A673 (cell line): ENCODE results near the gene FAM241B. TPM values are rescaled to one million over a fixed set of nuclear protein-coding genes. Genes with fewer than 3 reads are reported as not detected.

Experiments used
- BruUV-seq: library from RNA; stranded (reverse); fragments of 400-500 nt; replicated peaks from 2 replicates; lab custom pipeline; 2021; lab: Mats Ljungman, UMichigan
- CTCF ChIA-PET: fragments of 300-600 bp; sonication (Branson Sonifier 250); formaldehyde crosslinking; loops from one replicate; lab custom pipeline; 2022; ENCODE audit warnings: antibody characterized with exemption; lab: Charles Lee
- POLR2A ChIA-PET: fragments of 300-600 bp; sonication (Branson Sonifier 250); formaldehyde crosslinking; loops from one replicate; lab custom pipeline; 2022; ENCODE audit warnings: antibody characterized with exemption; ENCODE audit not compliant: low non-redundant PET; lab: Charles Lee
- DNase-seq: peaks from one replicate; pipeline ENCODE4 v3.0.0-alpha.2; 2015; ENCODE audit warnings: low spot score
- H3K27ac ChIP-seq: fragments of 200-600 bp; sonication (generic); 2 replicates; pipeline ENCODE4 v1.5.1; 2016; ENCODE audit warnings: mixed run types, low read depth, mild to moderate bottlenecking, mixed read lengths, antibody characterized with exemption, low read length; ENCODE audit not compliant: poor library complexity, severe bottlenecking
- H3K27me3 ChIP-seq: fragments of 200-600 bp; sonication (generic); replicated peaks from 2 replicates; pipeline ENCODE4 v1.6.1; 2017; ENCODE audit warnings: mixed run types, low read depth, mild to moderate bottlenecking, mixed read lengths, antibody characterized with exemption, low read length; ENCODE audit not compliant: insufficient read depth, poor library complexity
- H3K36me3 ChIP-seq: fragments of 200-600 bp; sonication (generic); 2 replicates; pipeline ENCODE4 v1.6.1; 2016; ENCODE audit warnings: mixed run types, mild to moderate bottlenecking, mixed read lengths, antibody characterized with exemption, low read length; ENCODE audit not compliant: insufficient read depth, poor library complexity, severe bottlenecking
- H3K4me1 ChIP-seq: fragments of 200-600 bp; sonication (generic); 2 replicates; pipeline ENCODE4 v1.6.1; 2017; ENCODE audit warnings: mixed run types, mild to moderate bottlenecking, mixed read lengths, antibody characterized with exemption, low read length; ENCODE audit not compliant: insufficient read depth, poor library complexity, severe bottlenecking
- H3K4me3 ChIP-seq: fragments of 200-600 bp; sonication (generic); 2 replicates; pipeline ENCODE4 v1.5.1; 2016; ENCODE audit warnings: low read depth, mixed run types, mild to moderate bottlenecking, mixed read lengths, low read length; ENCODE audit not compliant: poor library complexity, severe bottlenecking
- H3K9me3 ChIP-seq: fragments of 200-600 bp; sonication (generic); 2 replicates; pipeline ENCODE4 v1.6.1; 2016; ENCODE audit warnings: mixed run types, low read depth, mild to moderate bottlenecking, mixed read lengths, antibody characterized with exemption, low read length; ENCODE audit not compliant: poor library complexity, severe bottlenecking
- EZH2 ChIP-seq: fragments of 200-600 bp; sonication (generic); IDR thresholded peaks from 2 replicates; pipeline ENCODE4 v1.6.1; 2017; ENCODE audit warnings: borderline replicate concordance, low read depth, mild to moderate bottlenecking, mixed read lengths, antibody characterized with exemption, low read length; ENCODE audit not compliant: poor library complexity, severe bottlenecking
- intact Hi-C: fragments of 100-400 bp; cut with micrococcal nuclease; formaldehyde crosslinking; loops from one replicate; pipeline ENCODE4 v1.10.0; 2022; ENCODE audit not compliant: unreplicated experiment
- total RNA-seq: library from RNA; stranded (reverse); gene quantifications from 2 replicates; pipeline ENCODE4 v1.2.3, GENCODE V29; 2021
- TF ChIP-seq, protein P1 (sequence below): fragments of 300-800, 200-600 bp; sonication (generic); conservative IDR thresholded peaks from 2 replicates; pipeline ENCODE4 v1.5.1; 2017; ENCODE audit warnings: low read depth, mild to moderate bottlenecking, antibody characterized with exemption, low read length, moderate library complexity, mixed read lengths

The FAM241B gene
- total RNA-seq, 1 experiment from 2014 or later = 4.2 TPM

GRCh38 chr10:69653561-69653960, 23.5 kb downstream of the FAM241B start:
- H3K27me3 ChIP-seq = no peaks in the 10 kb centered on the region
- H3K4me1 ChIP-seq = no peaks in the 10 kb centered on the region
- intact Hi-C loops = no loop called here
- no peak for DNase-seq
- H3K27ac ChIP-seq = no peak overlapping the region
- TF ChIP-seq, protein P1, sequence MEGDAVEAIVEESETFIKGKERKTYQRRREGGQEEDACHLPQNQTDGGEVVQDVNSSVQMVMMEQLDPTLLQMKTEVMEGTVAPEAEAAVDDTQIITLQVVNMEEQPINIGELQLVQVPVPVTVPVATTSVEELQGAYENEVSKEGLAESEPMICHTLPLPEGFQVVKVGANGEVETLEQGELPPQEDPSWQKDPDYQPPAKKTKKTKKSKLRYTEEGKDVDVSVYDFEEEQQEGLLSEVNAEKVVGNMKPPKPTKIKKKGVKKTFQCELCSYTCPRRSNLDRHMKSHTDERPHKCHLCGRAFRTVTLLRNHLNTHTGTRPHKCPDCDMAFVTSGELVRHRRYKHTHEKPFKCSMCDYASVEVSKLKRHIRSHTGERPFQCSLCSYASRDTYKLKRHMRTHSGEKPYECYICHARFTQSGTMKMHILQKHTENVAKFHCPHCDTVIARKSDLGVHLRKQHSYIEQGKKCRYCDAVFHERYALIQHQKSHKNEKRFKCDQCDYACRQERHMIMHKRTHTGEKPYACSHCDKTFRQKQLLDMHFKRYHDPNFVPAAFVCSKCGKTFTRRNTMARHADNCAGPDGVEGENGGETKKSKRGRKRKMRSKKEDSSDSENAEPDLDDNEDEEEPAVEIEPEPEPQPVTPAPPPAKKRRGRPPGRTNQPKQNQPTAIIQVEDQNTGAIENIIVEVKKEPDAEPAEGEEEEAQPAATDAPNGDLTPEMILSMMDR = no peak
- TF ChIP-seq EZH2 = no peak
- ChIA-PET POLR2A (interaction anchor here (0.6 kb wide), 1 partner anchor 26 kb away, joined by 3 read pairs; no protein-coding TSS in a partner anchor), CTCF (no interaction called here)
- no peak overlapping the region for H3K4me3 ChIP-seq
- H3K36me3 ChIP-seq = no peaks in the 10 kb centered on the region
- no TSS peak for BruUV-seq
- H3K9me3 ChIP-seq = no peaks in the 10 kb centered on the region

DNA sequence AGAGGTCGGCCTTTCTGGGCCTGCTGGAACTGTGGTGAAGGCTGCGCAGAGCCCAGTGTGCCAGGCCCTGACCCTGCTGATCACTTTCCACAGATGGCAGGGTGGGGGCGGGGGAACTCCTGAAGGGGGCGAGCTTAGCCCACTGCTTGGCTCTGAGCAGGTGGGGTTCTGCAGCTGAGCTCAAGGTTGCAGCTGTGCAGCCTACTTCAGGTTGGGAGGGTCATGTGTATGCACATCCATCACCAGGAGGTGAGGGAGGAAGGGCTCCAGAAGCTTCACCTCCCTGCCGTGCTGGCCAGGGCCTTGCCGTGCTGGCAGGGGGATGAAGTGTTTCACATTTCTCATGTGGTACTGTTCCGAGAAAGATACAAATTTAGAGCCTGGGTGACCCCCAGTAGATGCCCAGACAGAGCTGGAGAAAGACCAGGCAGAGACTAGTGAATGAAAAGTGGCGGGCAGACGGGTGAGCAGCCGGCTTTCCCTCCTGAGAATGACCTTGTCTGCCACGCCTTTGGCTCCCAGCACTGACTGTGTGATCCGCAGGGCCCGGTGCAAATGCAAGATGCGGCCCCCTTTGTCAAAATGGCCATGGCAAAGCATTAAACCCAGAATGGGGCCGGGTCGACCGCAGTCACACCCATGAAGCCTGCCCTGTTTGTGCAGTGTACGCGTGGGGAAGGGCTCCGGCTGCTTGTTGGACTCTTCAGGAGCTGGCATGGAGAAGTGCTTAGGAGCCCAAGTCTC, 25.2 kb downstream of the FAM241B start:
- intact Hi-C loops = no loop called here
- TF ChIP-seq, protein P1 = no peak
- TF ChIP-seq EZH2 = no peak
- Histone ChIP-seq H3K4me3 (no peak overlapping the region), H3K27me3 (peaks cover 6% of the 10 kb centered on the region), H3K36me3 (no peaks in the 10 kb centered on the region), H3K4me1 (no peaks in the 10 kb centered on the region), H3K27ac (no peak overlapping the region), H3K9me3 (no peaks in the 10 kb centered on the region)
- ChIA-PET CTCF (no interaction called here), POLR2A (no interaction called here)
- no TSS peak for BruUV-seq
- no peak for DNase-seq

GRCh38 chr10:69655868-69656555, 26.0 kb downstream of the FAM241B start:
- ChIA-PET POLR2A (no interaction called here), CTCF (no interaction called here)
- BruUV-seq = no TSS peak
- intact Hi-C loops = no loop called here
- Histone ChIP-seq H3K27ac (no peak overlapping the region), H3K4me3 (no peak overlapping the region), H3K27me3 (peaks cover 6% of the 10 kb centered on the region), H3K4me1 (no peaks in the 10 kb centered on the region), H3K9me3 (no peaks in the 10 kb centered on the region), H3K36me3 (no peaks in the 10 kb centered on the region)
- no peak for TF ChIP-seq EZH2
- TF ChIP-seq, protein P1 = no peak
- no peak for DNase-seq
